Esophagus (tissue), 2 donors: ENCODE data around the gene AK8. TPM values are rescaled to one million over a fixed set of nuclear protein-coding genes. Genes with fewer than 3 reads are reported as not detected.

Experiments used
- H3K27ac ChIP-seq, 2 donors: one replicate each; pipeline ENCODE4 v1.5.1; 2013; ENCODE audit warnings: low read depth in 2 of 2, mild to moderate bottlenecking in 2 of 2, inconsistent platforms in 1 of 2, low read length in 1 of 2, moderate library complexity in 1 of 2
- H3K27me3 ChIP-seq, 2 donors: one replicate each; pipeline ENCODE4 v1.6.1; 2013; ENCODE audit warnings: low read length in 2 of 2, control low read depth in 1 of 2, mild to moderate bottlenecking in 1 of 2; ENCODE audit not compliant: insufficient read depth in 2 of 2, control insufficient read depth in 1 of 2
- H3K36me3 ChIP-seq, 2 donors: one replicate each; pipeline ENCODE4 v1.6.1; 2013; ENCODE audit warnings: low read length in 1 of 2; ENCODE audit not compliant: control insufficient read depth in 2 of 2, insufficient read depth in 2 of 2
- H3K4me1 ChIP-seq, 2 donors: one replicate each; pipeline ENCODE4 v1.6.1; 2013; ENCODE audit warnings: low read length in 1 of 2; ENCODE audit not compliant: control insufficient read depth in 2 of 2, insufficient read depth in 2 of 2
- H3K4me3 ChIP-seq, 2 donors: one replicate each; pipeline ENCODE4 v1.5.1; 2013; ENCODE audit warnings: low read length in 2 of 2, mild to moderate bottlenecking in 2 of 2, low read depth in 1 of 2, moderate library complexity in 1 of 2
- H3K9me3 ChIP-seq, 2 donors: one replicate each; pipeline ENCODE4 v1.6.1; 2013; ENCODE audit warnings: mild to moderate bottlenecking in 2 of 2, low read depth in 1 of 2, low read length in 1 of 2, moderate library complexity in 1 of 2; ENCODE audit not compliant: control insufficient read depth in 2 of 2, insufficient read depth in 1 of 2
- WGBS, 2 donors: extraction: QIAGEN DNeasy Blood & Tissue Kit; methylation state at CpG; one replicate each; pipeline ENCODE4 v1.1.7; 2013; 5-methylcytosine and 5-hydroxymethylcytosine counted together
- polyA plus RNA-seq, 2 donors: library from polyadenylated mRNA; stranded (reverse); fragments of 200-250 nt; gene quantifications; one replicate each; pipeline ENCODE4 v1.2.3, GENCODE V29; 2013
- donor health status: healthy with polysubstance abuse.
- donor health status: Bipolar disorder and iron deficiency.

The AK8 gene
- polyA plus RNA-seq, 2 donors, result 0.39 to 0.58 TPM

- H3K4me1 ChIP-seq, result peaks cover 0 to 6% of the 10 kb centered on the region in 2 donors
- H3K4me3 ChIP-seq, result peak overlapping the region in 1 of 2 donors; percentile 88
- H3K9me3 ChIP-seq, result no peaks in the 10 kb centered on the region
- 78 to 84% methylated on average over 6 of the region's 6 CpGs for WGBS, 2 donors
- H3K36me3 ChIP-seq, result no peaks in the 10 kb centered on the region
- no peaks in the 10 kb centered on the region for H3K27me3 ChIP-seq
- H3K27ac ChIP-seq, result peak overlapping the region; percentile 94 to 96
Observed at GRCh38 chr9:132879457-132880323, 1.6 kb upstream of the AK8 start.

- peaks cover 0 to 6% of the 10 kb centered on the region in 2 donors for H3K4me1 ChIP-seq
- H3K4me3 ChIP-seq, result peak within 1 kb of the TSS; percentile 86 to 88
- no peaks in the 10 kb centered on the region for H3K27me3 ChIP-seq
- WGBS, 2 donors, result 9 to 13% methylated on average over 42 of the region's 42 CpGs
- no peaks in the 10 kb centered on the region for H3K36me3 ChIP-seq
- peak within 1 kb of the TSS; percentile 94 to 96 for H3K27ac ChIP-seq
- H3K9me3 ChIP-seq, result no peaks in the 10 kb centered on the region
Observed at GRCh38 chr9:132878695-132879456, 792 bp upstream of the AK8 start, which contains the start of gene SPACA9. Gene SPACA9, plus strand, starts transcription at chr9:132878898. Its CDS starts 5,050 bp downstream, at chr9:132883948.

- Histone ChIP-seq H3K9me3 (no peaks in the 10 kb centered on the region), H3K4me3 (peak overlapping the region; percentile 86 to 88), H3K36me3 (no peaks in the 10 kb centered on the region), H3K27me3 (no peaks in the 10 kb centered on the region), H3K27ac (no peak overlapping the region), H3K4me1 (peaks cover 0 to 4% of the 10 kb centered on the region in 2 donors)
- 41 to 42% methylated on average over 14 of the region's 14 CpGs for WGBS, 2 donors
Observed at GRCh38 chr9:132877458-132877823, 643 bp downstream of the AK8 start.

- WGBS, 2 donors, result 91 to 94% methylated on average over 3 of the region's 3 CpGs
- Histone ChIP-seq H3K4me1 (peaks cover 0 to 4% of the 10 kb centered on the region in 2 donors), H3K36me3 (no peaks in the 10 kb centered on the region), H3K4me3 (no peak overlapping the region), H3K9me3 (no peaks in the 10 kb centered on the region), H3K27me3 (no peaks in the 10 kb centered on the region), H3K27ac (no peak overlapping the region)
Observed at GRCh38 chr9:132876849-132877248, 1.2 kb downstream of the AK8 start.

GRCh38 chr9:132875159-132875558, 2.9 kb downstream of the AK8 start:
- Histone ChIP-seq H3K9me3 (no peaks in the 10 kb centered on the region), H3K36me3 (no peaks in the 10 kb centered on the region), H3K4me1 (peaks cover 0 to 1% of the 10 kb centered on the region in 2 donors), H3K27ac (no peak overlapping the region), H3K4me3 (no peak overlapping the region), H3K27me3 (no peaks in the 10 kb centered on the region)
- WGBS, 2 donors, result 85 to 86% methylated on average over 5 of the region's 5 CpGs

GRCh38 chr9:132873403-132873802, 4.7 kb downstream of the AK8 start:
- WGBS, 2 donors, result 66 to 80% methylated on average over 7 of the region's 7 CpGs
- no peak overlapping the region for H3K4me3 ChIP-seq
- no peaks in the 10 kb centered on the region for H3K9me3 ChIP-seq
- no peaks in the 10 kb centered on the region for H3K36me3 ChIP-seq
- H3K27ac ChIP-seq, result no peak overlapping the region
- no peaks in the 10 kb centered on the region for H3K27me3 ChIP-seq
- H3K4me1 ChIP-seq, result no peaks in the 10 kb centered on the region

GRCh38 chr9:132869266-132869665, 8.8 kb downstream of the AK8 start:
- Histone ChIP-seq H3K4me1 (no peaks in the 10 kb centered on the region), H3K27ac (no peak overlapping the region), H3K27me3 (no peaks in the 10 kb centered on the region), H3K9me3 (no peaks in the 10 kb centered on the region), H3K36me3 (no peaks in the 10 kb centered on the region), H3K4me3 (no peak overlapping the region)
- 89 to 93% methylated on average over 9 of the region's 9 CpGs for WGBS, 2 donors

- H3K4me1 ChIP-seq, result no peaks in the 10 kb centered on the region
- H3K4me3 ChIP-seq, result no peak overlapping the region
- no peaks in the 10 kb centered on the region for H3K9me3 ChIP-seq
- WGBS, 2 donors, result 87 to 88% methylated on average over 8 of the region's 8 CpGs
- H3K27ac ChIP-seq, result no peak overlapping the region
- H3K27me3 ChIP-seq, result no peaks in the 10 kb centered on the region
- H3K36me3 ChIP-seq, result no peaks in the 10 kb centered on the region
Observed at GRCh38 chr9:132866898-132867297, 11.2 kb downstream of the AK8 start.

- Histone ChIP-seq H3K27ac (peak overlapping the region; percentile 33 to 78), H3K4me1 (no peaks in the 10 kb centered on the region), H3K9me3 (no peaks in the 10 kb centered on the region), H3K36me3 (no peaks in the 10 kb centered on the region), H3K4me3 (no peak overlapping the region), H3K27me3 (no peaks in the 10 kb centered on the region)
- 48 to 61% methylated on average over 8 of the region's 8 CpGs for WGBS, 2 donors
Observed at GRCh38 chr9:132864691-132865090, 13.4 kb downstream of the AK8 start.
